HepG2 (cell line): Measurements from ENCODE around the gene ADGRF5. TPM values are rescaled to one million over a fixed set of nuclear protein-coding genes. Genes with fewer than 3 reads are reported as not detected.

Experiments used
- ATAC-seq: fragments of 200-7000 bp; cut with Tn5 transposase; 3 replicates; pipeline ENCODE4 v1.9.1; 2020; ENCODE audit warnings: mild to moderate bottlenecking, moderate library complexity
- BruUV-seq: library from RNA; stranded (reverse); fragments of 400-500 nt; replicated peaks from 2 replicates; lab custom pipeline; 2021; lab: Mats Ljungman, UMichigan
- CTCF ChIA-PET: fragments of 300-600 bp; formaldehyde crosslinking; extraction: SDS; loops from one replicate; lab custom pipeline; 2021; ENCODE audit warnings: low total read pairs, inconsistent platforms, low intra/inter-chr PET ratio; lab: Yijun Ruan, JAX
- POLR2A ChIA-PET: fragments of 350-600 bp; sonication (Branson Sonifier 250); formaldehyde crosslinking; loops from one replicate; lab custom pipeline; 2020; ENCODE audit warnings: antibody characterized with exemption, inconsistent platforms; lab: Yijun Ruan, JAX
- DNase-seq: peaks from one replicate; pipeline ENCODE4 v3.0.0-alpha.2; 2015; ENCODE audit warnings: low spot score
- FAIRE-seq: peaks from 3 replicates; lab custom pipeline; 2011; peaks lifted over from hg19 to GRCh38; lab: Jason Lieb, UNC
- H2AFZ ChIP-seq: one replicate; pipeline ENCODE4 v1.6.1; 2011; ENCODE audit warnings: low read length, inconsistent platforms
- H3K27ac ChIP-seq: fragments of 300-600 bp; 3 replicates; pipeline ENCODE4 v1.8.0; 2011; ENCODE audit warnings: mixed run types, mild to moderate bottlenecking, mixed read lengths, low read length, inconsistent platforms; ENCODE audit not compliant: insufficient read depth; ENCODE audit errors: extremely low read length
- H3K27me3 ChIP-seq, 2 experiments: fragments of 200-600 bp in 1 of 2; 2 replicates in 1 of 2; 3 replicates in 1 of 2; pipeline versions ENCODE4 v1.6.0 to v1.8.0; 2011; ENCODE audit warnings: low read length in 2 of 2, mild to moderate bottlenecking in 2 of 2, moderate library complexity in 2 of 2, inconsistent platforms in 1 of 2; ENCODE audit not compliant: insufficient read depth in 2 of 2, control insufficient read depth in 1 of 2
- H3K36me3 ChIP-seq, 2 experiments: fragments of 200-600 bp in 1 of 2; replicated peaks in 1 of 2; 2 replicates in 1 of 2; 3 replicates in 1 of 2; pipeline versions ENCODE4 v1.5.1 to v1.8.0; 2011; ENCODE audit warnings: low read length in 2 of 2, inconsistent platforms in 1 of 2; ENCODE audit not compliant: insufficient read depth in 2 of 2, control insufficient read depth in 1 of 2
- H3K4me1 ChIP-seq: 2 replicates; pipeline ENCODE4 v1.5.1; 2012; ENCODE audit warnings: low read length, inconsistent platforms; ENCODE audit not compliant: insufficient read depth
- H3K4me2 ChIP-seq: 2 replicates; pipeline ENCODE4 v1.6.0; 2011; ENCODE audit warnings: low read depth, low read length, inconsistent platforms
- H3K4me3 ChIP-seq, 3 experiments: fragments of 200-600 bp in 1 of 3; sonication (generic), shearing (Covaris generic) in 1 of 3; replicated peaks in 1 of 3; 2 replicates each; pipeline ENCODE4 v1.5.1; 2011 to 2016; ENCODE audit warnings: low read length in 3 of 3, inconsistent platforms in 2 of 3, low read depth in 2 of 3, mild to moderate bottlenecking in 2 of 3, control low read depth in 1 of 3, mixed read lengths in 1 of 3; ENCODE audit not compliant: insufficient read depth in 1 of 3
- H3K79me2 ChIP-seq: one replicate; pipeline ENCODE4 v1.6.1; 2011; ENCODE audit warnings: low read length, inconsistent platforms; ENCODE audit not compliant: insufficient read depth
- H3K9ac ChIP-seq: 2 replicates; pipeline ENCODE4 v1.6.0; 2011; ENCODE audit warnings: mild to moderate bottlenecking, low read depth, low read length, inconsistent platforms; ENCODE audit not compliant: insufficient read depth
- H3K9me3 ChIP-seq: 2 replicates; pipeline ENCODE4 v1.5.1; 2012; ENCODE audit warnings: mild to moderate bottlenecking, low read length
- H4K20me1 ChIP-seq: 2 replicates; pipeline ENCODE4 v1.6.0; 2011; ENCODE audit warnings: inconsistent platforms, mild to moderate bottlenecking, low read length, moderate library complexity; ENCODE audit not compliant: insufficient read depth
- ATF2 ChIP-seq: sonication (generic); formaldehyde crosslinking; IDR thresholded peaks from 2 replicates; pipeline ENCODE4 v1.4.0; 2020; ENCODE audit warnings: missing genetic modification reagents
- EHMT2 ChIP-seq: fragments of 200-600 bp; sonication (generic); IDR thresholded peaks from 2 replicates; pipeline ENCODE4 v1.7.0; 2017; ENCODE audit warnings: antibody characterized with exemption, low read depth, low read length, borderline replicate concordance
- MED8 ChIP-seq: sonication (generic); formaldehyde crosslinking; IDR thresholded peaks from 2 replicates; pipeline ENCODE4 v1.8.1; 2023; ENCODE audit warnings: mild to moderate bottlenecking, missing genetic modification reagents; ENCODE audit not compliant: insufficient replicate concordance
- REXO4 ChIP-seq: sonication (generic); formaldehyde crosslinking; IDR thresholded peaks from 2 replicates; pipeline ENCODE4 v1.8.0; 2022; ENCODE audit warnings: missing genetic modification reagents, mild to moderate bottlenecking, borderline replicate concordance
- SMAD1 ChIP-seq: sonication (generic); formaldehyde crosslinking; IDR thresholded peaks from 2 replicates; pipeline ENCODE4 v1.4.0; 2020; ENCODE audit warnings: missing genetic modification reagents, low read depth, mild to moderate bottlenecking, borderline replicate concordance
- ZNF660 ChIP-seq: sonication (generic); formaldehyde crosslinking; IDR thresholded peaks from 2 replicates; pipeline ENCODE4 v1.5.1; 2020; ENCODE audit warnings: mild to moderate bottlenecking, low read depth, missing genetic modification reagents, borderline replicate concordance
- WGBS: methylation state at CpG from one replicate; pipeline ENCODE4 v1.1.6; 2017; ENCODE audit warnings: low lambda C conversion rate; 5-methylcytosine and 5-hydroxymethylcytosine counted together
- in situ Hi-C: cut with HindIII; loops from 2 replicates; pipeline ENCODE4 v1.10.0; 2017; ENCODE audit warnings: low pct_unique_long_range_greater_than_20kb; ENCODE audit not compliant: extremely low pct_ligation_motif_present
- intact Hi-C: fragments of 100-400 bp; cut with micrococcal nuclease; formaldehyde crosslinking; loops from one replicate; pipeline ENCODE4 v1.10.0; 2022; ENCODE audit not compliant: unreplicated experiment
- polyA plus RNA-seq, 8 experiments: library from polyadenylated mRNA; depleted of rRNA in 3 of 8; stranded (reverse) in 7 of 8; unstranded in 1 of 8; fragments of >200 nt; fragmentation: Illumina TruSeq in 4 of 8; extraction: Trizol in 4 of 8; gene quantifications; 2 replicates each; pipeline versions ENCODE4 v1.2.1 to v1.2.3, GENCODE V29; 2011 to 2016; ENCODE audit warnings: low read depth in 4 of 8, missing spikeins in 1 of 8, mixed read lengths in 1 of 8; ENCODE audit not compliant: insufficient read depth in 1 of 8
- total RNA-seq, 5 experiments: library from RNA; depleted of rRNA; stranded (reverse); fragments of >200 nt; fragmentation: Illumina TruSeq; extraction: Trizol; gene quantifications; 2 replicates each; pipeline ENCODE4 v1.2.3, GENCODE V29; 2016; ENCODE audit warnings: low read depth in 1 of 5
- TF ChIP-seq, protein P1 (sequence below): IDR thresholded peaks from 2 replicates; pipeline ENCODE4 v1.6.1; 2016; ENCODE audit warnings: mild to moderate bottlenecking

Gene ADGRF5
- total and polyA plus RNA-seq, 2 of the 13 experiments (the other 11 are each of a cell fraction or from before 2014, with no cell fraction given): not detected

- intact Hi-C loops (no loop called here), in situ Hi-C loops (loop anchor here (25.0 kb wide), 2 partner anchors 120 to 445 kb away; partner anchors contain the start of gene TNFRSF21)
- Histone ChIP-seq H3K79me2 (no peaks in the 10 kb centered on the region), H3K4me2 (no peak overlapping the region), H4K20me1 (no peaks in the 10 kb centered on the region), H3K9ac (no peak overlapping the region), H3K27me3 (peaks cover 0 to 18% of the 10 kb centered on the region in 2 experiments; a peak in 2 of 5 replicates), H3K36me3 (no peaks in the 10 kb centered on the region), H2AFZ (no peak overlapping the region), H3K27ac (no peak overlapping the region), H3K9me3 (no peaks in the 10 kb centered on the region), H3K4me1 (no peaks in the 10 kb centered on the region), H3K4me3 (no peak overlapping the region)
- TF ChIP-seq REXO4: no peak
- no peak for TF ChIP-seq ATF2
- no peak for TF ChIP-seq ZNF660 (CRISPR knock-in tag)
- TF ChIP-seq, protein P1, sequence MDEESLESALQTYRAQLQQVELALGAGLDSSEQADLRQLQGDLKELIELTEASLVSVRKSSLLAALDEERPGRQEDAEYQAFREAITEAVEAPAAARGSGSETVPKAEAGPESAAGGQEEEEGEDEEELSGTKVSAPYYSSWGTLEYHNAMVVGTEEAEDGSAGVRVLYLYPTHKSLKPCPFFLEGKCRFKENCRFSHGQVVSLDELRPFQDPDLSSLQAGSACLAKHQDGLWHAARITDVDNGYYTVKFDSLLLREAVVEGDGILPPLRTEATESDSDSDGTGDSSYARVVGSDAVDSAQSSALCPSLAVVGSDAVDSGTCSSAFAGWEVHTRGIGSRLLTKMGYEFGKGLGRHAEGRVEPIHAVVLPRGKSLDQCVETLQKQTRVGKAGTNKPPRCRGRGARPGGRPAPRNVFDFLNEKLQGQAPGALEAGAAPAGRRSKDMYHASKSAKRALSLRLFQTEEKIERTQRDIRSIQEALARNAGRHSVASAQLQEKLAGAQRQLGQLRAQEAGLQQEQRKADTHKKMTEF: no peak
- TF ChIP-seq MED8 (CRISPR knock-in tag): no peak
- ATAC-seq: no peak
- FAIRE-seq: no peak
- CTCF ChIA-PET: no interaction called here
- WGBS: 70% methylated on average over 5 of the region's 5 CpGs
- DNase-seq: no peak
- POLR2A ChIA-PET: no interaction called here
- BruUV-seq: no TSS peak
These were observed 54.3 kb downstream of the ADGRF5 start for GRCh38 chr6:46867411-46867810.

- no peaks in the 10 kb centered on the region for H4K20me1 ChIP-seq
- no peak for ATAC-seq
- no peak overlapping the region for H2AFZ ChIP-seq
- no TSS peak for BruUV-seq
- intact Hi-C loops: no loop called here
- H3K4me2 ChIP-seq: no peak overlapping the region
- no peaks in the 10 kb centered on the region for H3K9me3 ChIP-seq
- H3K9ac ChIP-seq: no peak overlapping the region
- H3K27ac ChIP-seq: no peak overlapping the region
- WGBS: 1% methylated on average over 2 of the region's 2 CpGs
- TF ChIP-seq EHMT2: no peak
- TF ChIP-seq SMAD1: no peak
- no peak for DNase-seq
- no peaks in the 10 kb centered on the region for H3K36me3 ChIP-seq
- no peak overlapping the region for H3K4me3 ChIP-seq
- no peaks in the 10 kb centered on the region for H3K4me1 ChIP-seq
- in situ Hi-C loops: loop anchor here (25.0 kb wide), 2 partner anchors 122 to 447 kb away; partner anchors contain the start of gene TNFRSF21
- no peak for FAIRE-seq
- CTCF ChIA-PET: no interaction called here
- no peaks in the 10 kb centered on the region for H3K79me2 ChIP-seq
- peaks cover 0 to 12% of the 10 kb centered on the region in 2 experiments; a peak in 2 of 5 replicates for H3K27me3 ChIP-seq
- POLR2A ChIA-PET: no interaction called here
These were observed 56.5 kb downstream of the ADGRF5 start for GRCh38 chr6:46865221-46865620.
